Measurements from ENCODE around the gene PDHX.

DNA sequence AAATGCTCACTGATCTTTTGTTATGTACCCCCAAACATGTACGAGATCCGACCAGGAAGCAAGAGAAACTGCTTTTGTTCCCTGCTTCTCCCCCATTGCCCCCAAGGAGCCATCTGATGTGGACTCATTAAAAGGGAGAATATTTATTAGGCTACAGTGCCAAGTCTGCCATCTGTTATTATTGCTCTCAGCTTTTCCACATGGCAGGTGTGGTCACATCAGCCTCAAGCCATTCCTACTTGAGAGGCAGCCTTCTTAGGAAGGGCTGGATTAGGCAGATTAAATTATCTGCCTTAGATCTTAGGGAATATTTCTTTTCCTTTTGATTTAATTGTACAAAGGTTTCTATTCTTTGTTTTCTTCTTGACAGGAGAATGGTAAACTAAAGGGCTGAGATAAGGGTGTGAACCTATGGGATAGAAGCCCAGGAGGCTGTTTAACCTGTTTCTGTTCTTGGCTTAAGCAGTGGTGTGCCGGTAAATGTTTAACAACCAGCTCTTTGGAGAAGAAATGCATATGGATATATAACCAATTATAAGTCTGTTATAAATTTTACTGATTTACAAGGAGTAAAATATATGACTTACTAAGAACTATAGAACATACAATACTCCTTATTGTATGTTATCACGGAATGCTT is 88.8 kb downstream of the PDHX start:
- TF ChIP-seq, protein P1, sequence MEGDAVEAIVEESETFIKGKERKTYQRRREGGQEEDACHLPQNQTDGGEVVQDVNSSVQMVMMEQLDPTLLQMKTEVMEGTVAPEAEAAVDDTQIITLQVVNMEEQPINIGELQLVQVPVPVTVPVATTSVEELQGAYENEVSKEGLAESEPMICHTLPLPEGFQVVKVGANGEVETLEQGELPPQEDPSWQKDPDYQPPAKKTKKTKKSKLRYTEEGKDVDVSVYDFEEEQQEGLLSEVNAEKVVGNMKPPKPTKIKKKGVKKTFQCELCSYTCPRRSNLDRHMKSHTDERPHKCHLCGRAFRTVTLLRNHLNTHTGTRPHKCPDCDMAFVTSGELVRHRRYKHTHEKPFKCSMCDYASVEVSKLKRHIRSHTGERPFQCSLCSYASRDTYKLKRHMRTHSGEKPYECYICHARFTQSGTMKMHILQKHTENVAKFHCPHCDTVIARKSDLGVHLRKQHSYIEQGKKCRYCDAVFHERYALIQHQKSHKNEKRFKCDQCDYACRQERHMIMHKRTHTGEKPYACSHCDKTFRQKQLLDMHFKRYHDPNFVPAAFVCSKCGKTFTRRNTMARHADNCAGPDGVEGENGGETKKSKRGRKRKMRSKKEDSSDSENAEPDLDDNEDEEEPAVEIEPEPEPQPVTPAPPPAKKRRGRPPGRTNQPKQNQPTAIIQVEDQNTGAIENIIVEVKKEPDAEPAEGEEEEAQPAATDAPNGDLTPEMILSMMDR (IDR thresholded peaks at IDR 0.05): no peak
- no peak for TF ChIP-seq POLR2A (IDR thresholded peaks at IDR 0.05)

All from heart left ventricle (tissue), 13 donors.